GM23248 (cell line): ENCODE measurements around the gene USP17L21. TPM values are rescaled to one million over a fixed set of nuclear protein-coding genes. Genes with fewer than 3 reads are reported as not detected.
"Not testable (repeated sequence)": the region's sequence is repeated elsewhere in the genome, so short reads cannot be mapped to it uniquely, and the experiment has no call there.

ENCODE experiments used
- DNase-seq: peaks from one replicate; pipeline ENCODE4 v3.0.0-alpha.2; 2015
- H2AFZ ChIP-seq: fragments of 200-600 bp; sonication (generic); 2 replicates; pipeline ENCODE4 v1.6.1; 2016; ENCODE audit warnings: antibody characterized with exemption
- H3F3A ChIP-seq: fragments of 200-600 bp; sonication (generic); 2 replicates; pipeline ENCODE4 v1.6.1; 2016; ENCODE audit warnings: mild to moderate bottlenecking, antibody characterized with exemption, mixed run types; ENCODE audit not compliant: insufficient read depth
- H3K27ac ChIP-seq: fragments of 200-600 bp; sonication (generic); 2 replicates; pipeline ENCODE4 v1.5.1; 2016; ENCODE audit warnings: mild to moderate bottlenecking
- H3K27me3 ChIP-seq: fragments of 200-600 bp; sonication (generic); replicated peaks from 2 replicates; pipeline ENCODE4 v1.6.1; 2016; ENCODE audit warnings: mild to moderate bottlenecking; ENCODE audit not compliant: insufficient read depth
- H3K36me3 ChIP-seq: fragments of 200-600 bp; sonication (generic); 2 replicates; pipeline ENCODE4 v1.6.1; 2016; ENCODE audit warnings: low read depth, mild to moderate bottlenecking
- H3K4me1 ChIP-seq: fragments of 200-600 bp; sonication (generic); 2 replicates; pipeline ENCODE4 v1.6.1; 2016; ENCODE audit warnings: mild to moderate bottlenecking; ENCODE audit not compliant: insufficient read depth
- H3K4me2 ChIP-seq: fragments of 200-600 bp; sonication (generic); one replicate; pipeline ENCODE4 v1.6.1; 2016; ENCODE audit warnings: mild to moderate bottlenecking; ENCODE audit not compliant: unreplicated experiment
- H3K4me3 ChIP-seq: fragments of 200-600 bp; sonication (generic); 2 replicates; pipeline ENCODE4 v1.5.1; 2016; ENCODE audit warnings: mild to moderate bottlenecking
- H3K79me2 ChIP-seq: fragments of 200-600 bp; sonication (generic); 2 replicates; pipeline ENCODE4 v1.6.1; 2016; ENCODE audit warnings: mild to moderate bottlenecking; ENCODE audit not compliant: insufficient read depth
- H3K9ac ChIP-seq: fragments of 200-600 bp; sonication (generic); 2 replicates; pipeline ENCODE4 v1.6.1; 2016; ENCODE audit warnings: mild to moderate bottlenecking
- H3K9me2 ChIP-seq: fragments of 200-600 bp; sonication (generic); 2 replicates; pipeline ENCODE4 v1.6.1; 2016; ENCODE audit warnings: mixed run types, mild to moderate bottlenecking, moderate library complexity; ENCODE audit not compliant: insufficient read depth
- H3K9me3 ChIP-seq: fragments of 200-600 bp; sonication (generic); one replicate; pipeline ENCODE4 v1.6.1; 2017; ENCODE audit warnings: low read depth
- H4K20me1 ChIP-seq: fragments of 200-600 bp; sonication (generic); 2 replicates; pipeline ENCODE4 v1.6.0; 2016; ENCODE audit not compliant: insufficient read depth
- WGBS, 2 experiments: methylation state at CpG; one replicate each; pipeline ENCODE4 v1.1.6; 2015 to 2017; ENCODE audit warnings: low lambda C conversion rate in 2 of 2, low coverage in 1 of 2; ENCODE audit errors: missing lambda C conversion rate in 2 of 2; 5-methylcytosine and 5-hydroxymethylcytosine counted together
- in situ Hi-C: fragments of 300-500 bp; cut with MboI; formaldehyde crosslinking; loops from 2 replicates; pipeline ENCODE4 v1.15.0; 2020
- polyA plus RNA-seq: library from polyadenylated mRNA; unstranded; fragments of >200 nt; fragmentation: Nextera tagmentation; extraction: Ambion mirVana; gene quantifications from 2 replicates; pipeline ENCODE4 v1.2.1, GENCODE V29; 2016
- total RNA-seq: library from RNA; depleted of rRNA; stranded (reverse); fragments of >200 nt; shearing (Covaris generic); gene quantifications from 2 replicates; pipeline ENCODE4 v1.2.3, GENCODE V29; 2014; rRNA removed

USP17L21 gene
- not detected in 2 replicates for total RNA-seq
- polyA plus RNA-seq = not detected in 2 replicates

DNA sequence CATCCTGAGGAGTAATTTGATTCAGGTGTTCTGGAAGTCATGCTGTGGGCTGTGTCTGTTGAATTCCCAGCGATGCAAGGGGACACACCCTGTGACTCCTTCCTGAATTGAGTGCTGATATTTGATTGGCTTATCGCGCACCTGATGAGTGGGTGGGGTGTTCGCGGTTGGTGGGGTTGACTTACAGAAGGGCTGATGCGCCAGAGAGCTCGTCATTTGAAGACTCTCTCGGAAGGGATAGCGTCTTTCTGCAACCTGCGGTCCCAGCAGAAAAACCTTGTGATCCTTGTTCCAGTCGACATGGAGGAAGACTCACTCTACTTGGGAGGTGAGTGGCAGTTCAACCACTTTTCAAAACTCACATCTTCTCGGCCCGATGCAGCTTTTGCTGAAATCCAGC, at the start of gene USP17L21:
Gene USP17L21, plus strand, starts transcription at position 301 of the 400 bp plus-strand sequence. Its CDS starts 0 bp downstream, at position 301.
- H3K4me3 ChIP-seq, H2AFZ ChIP-seq, H3K36me3 ChIP-seq, H3F3A ChIP-seq, H3K4me1 ChIP-seq, H3K27ac ChIP-seq, DNase-seq, H4K20me1 ChIP-seq, H3K27me3 ChIP-seq, H3K9me2 ChIP-seq, H3K4me2 ChIP-seq, H3K9me3 ChIP-seq, in situ Hi-C loops, H3K79me2 ChIP-seq, H3K9ac ChIP-seq: not testable (repeated sequence)
- no CpG with 5 or more reads among the region's 13 CpGs for WGBS, 2 experiments

DNA sequence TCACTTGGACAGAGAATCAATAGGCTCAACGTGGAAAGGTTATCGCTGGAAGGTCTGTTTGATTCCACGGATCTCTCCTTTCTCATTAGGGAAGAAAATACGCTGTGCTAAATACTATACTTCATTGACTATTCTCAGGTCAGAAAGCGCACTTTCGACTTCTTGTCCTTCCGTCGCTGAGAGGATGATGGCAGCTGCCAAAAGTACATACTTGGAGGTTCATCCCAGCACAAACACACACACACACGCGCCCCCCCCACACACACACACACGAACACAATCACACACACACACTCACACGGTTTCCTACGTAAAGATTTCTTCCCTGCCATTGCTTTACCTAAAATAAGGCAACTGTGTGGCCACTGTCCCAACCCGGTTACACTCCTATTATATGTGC, 48.0 kb upstream of the USP17L21 start:
- H3K9me3 ChIP-seq, H3K9me2 ChIP-seq, H3K4me1 ChIP-seq, H3K4me3 ChIP-seq, H3F3A ChIP-seq, H3K9ac ChIP-seq, in situ Hi-C loops, H3K36me3 ChIP-seq, DNase-seq, H3K79me2 ChIP-seq, H4K20me1 ChIP-seq, H2AFZ ChIP-seq, H3K4me2 ChIP-seq, H3K27ac ChIP-seq, H3K27me3 ChIP-seq: not testable (repeated sequence)
- WGBS, 2 experiments = 49 to 59% methylated on average over 9 to 12 of the region's 14 CpGs

DNA sequence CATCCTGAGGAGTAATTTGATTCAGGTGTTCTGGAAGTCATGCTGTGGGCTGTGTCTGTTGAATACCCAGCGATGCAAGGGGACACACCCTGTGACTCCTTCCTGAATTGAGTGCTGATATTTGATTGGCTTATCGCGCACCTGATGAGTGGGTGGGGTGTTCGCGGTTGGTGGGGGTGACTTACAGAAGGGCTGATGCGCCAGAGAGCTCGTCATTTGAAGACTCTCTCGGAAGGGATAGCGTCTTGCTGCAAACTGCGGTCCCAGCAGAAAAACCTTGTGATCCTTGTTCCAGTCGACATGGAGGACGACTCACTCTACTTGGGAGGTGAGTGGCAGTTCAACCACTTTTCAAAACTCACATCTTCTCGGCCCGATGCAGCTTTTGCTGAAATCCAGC, 47.6 kb upstream of the USP17L21 start, which contains the start of gene USP17L11:
Gene USP17L11, plus strand, starts transcription at position 301 of the 400 bp plus-strand sequence. Its CDS starts 0 bp downstream, at position 301.
- H3K4me1 ChIP-seq, H3K9ac ChIP-seq, H2AFZ ChIP-seq, DNase-seq, H3K9me3 ChIP-seq, H4K20me1 ChIP-seq, H3F3A ChIP-seq, H3K4me3 ChIP-seq, H3K36me3 ChIP-seq, H3K27ac ChIP-seq, H3K9me2 ChIP-seq, H3K4me2 ChIP-seq, H3K79me2 ChIP-seq, in situ Hi-C loops, H3K27me3 ChIP-seq: not testable (repeated sequence)
- no CpG with 5 or more reads among the region's 14 CpGs for WGBS, 2 experiments

DNA sequence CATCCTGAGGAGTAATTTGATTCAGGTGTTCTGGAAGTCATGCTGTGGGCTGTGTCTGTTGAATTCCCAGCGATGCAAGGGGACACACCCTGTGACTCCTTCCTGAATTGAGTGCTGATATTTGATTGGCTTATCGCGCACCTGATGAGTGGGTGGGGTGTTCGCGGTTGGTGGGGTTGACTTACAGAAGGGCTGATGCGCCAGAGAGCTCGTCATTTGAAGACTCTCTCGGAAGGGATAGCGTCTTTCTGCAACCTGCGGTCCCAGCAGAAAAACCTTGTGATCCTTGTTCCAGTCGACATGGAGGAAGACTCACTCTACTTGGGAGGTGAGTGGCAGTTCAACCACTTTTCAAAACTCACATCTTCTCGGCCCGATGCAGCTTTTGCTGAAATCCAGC, 42.8 kb upstream of the USP17L21 start, which contains the start of gene USP17L12:
Gene USP17L12, plus strand, starts transcription at position 301 of the 400 bp plus-strand sequence. Its CDS starts 0 bp downstream, at position 301.
- H3K9ac ChIP-seq, H3K9me3 ChIP-seq, H3K9me2 ChIP-seq, H3K36me3 ChIP-seq, H3K4me3 ChIP-seq, DNase-seq, H3K4me2 ChIP-seq, H2AFZ ChIP-seq, in situ Hi-C loops, H3F3A ChIP-seq, H4K20me1 ChIP-seq, H3K27me3 ChIP-seq, H3K79me2 ChIP-seq, H3K27ac ChIP-seq, H3K4me1 ChIP-seq: not testable (repeated sequence)
- WGBS, 2 experiments = no CpG with 5 or more reads among the region's 13 CpGs

DNA sequence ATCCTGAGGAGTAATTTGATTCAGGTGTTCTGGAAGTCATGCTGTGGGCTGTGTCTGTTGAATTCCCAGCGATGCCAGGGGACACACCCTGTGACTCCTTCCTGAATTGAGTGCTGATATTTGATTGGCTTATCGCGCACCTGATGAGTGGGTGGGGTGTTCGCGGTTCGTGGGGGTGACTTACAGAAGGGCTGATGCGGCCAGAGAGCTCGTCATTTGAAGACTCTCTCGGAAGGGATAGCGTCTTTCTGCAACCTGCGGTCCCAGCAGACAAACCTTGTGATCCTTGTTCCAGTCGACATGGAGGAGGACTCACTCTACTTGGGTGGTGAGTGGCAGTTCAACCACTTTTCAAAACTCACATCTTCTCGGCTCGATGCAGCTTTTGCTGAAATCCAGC, 38.1 kb upstream of the USP17L21 start, which contains the start of gene USP17L13:
Gene USP17L13, plus strand, starts transcription at position 301 of the 400 bp plus-strand sequence. Its CDS starts 0 bp downstream, at position 301.
- DNase-seq, H3K9me2 ChIP-seq, H3K36me3 ChIP-seq, H3K79me2 ChIP-seq, H3K9me3 ChIP-seq, H3K9ac ChIP-seq, H3K4me2 ChIP-seq, H4K20me1 ChIP-seq, H3K4me1 ChIP-seq, H2AFZ ChIP-seq, H3K27ac ChIP-seq, H3K27me3 ChIP-seq, H3F3A ChIP-seq, in situ Hi-C loops, H3K4me3 ChIP-seq: not testable (repeated sequence)
- no CpG with 5 or more reads among the region's 14 CpGs for WGBS, 2 experiments

DNA sequence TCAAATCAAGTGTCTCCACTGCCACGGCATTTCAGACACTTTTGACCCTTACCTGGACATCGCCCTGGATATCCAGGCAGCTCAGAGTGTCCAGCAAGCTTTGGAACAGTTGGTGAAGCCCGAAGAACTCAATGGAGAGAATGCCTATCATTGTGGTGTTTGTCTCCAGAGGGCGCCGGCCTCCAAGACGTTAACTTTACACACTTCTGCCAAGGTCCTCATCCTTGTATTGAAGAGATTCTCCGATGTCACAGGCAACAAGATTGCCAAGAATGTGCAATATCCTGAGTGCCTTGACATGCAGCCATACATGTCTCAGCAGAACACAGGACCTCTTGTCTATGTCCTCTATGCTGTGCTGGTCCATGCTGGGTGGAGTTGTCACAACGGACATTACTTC, 32.4 kb upstream of the USP17L21 start:
- DNase-seq, H3K9ac ChIP-seq, in situ Hi-C loops, H3K27me3 ChIP-seq, H3K4me3 ChIP-seq, H3K4me2 ChIP-seq, H3K9me3 ChIP-seq, H3K79me2 ChIP-seq, H3K36me3 ChIP-seq, H3K4me1 ChIP-seq, H4K20me1 ChIP-seq, H2AFZ ChIP-seq, H3F3A ChIP-seq, H3K27ac ChIP-seq, H3K9me2 ChIP-seq: not testable (repeated sequence)
- 47 to 53% methylated on average over 5 of the region's 8 CpGs for WGBS, 2 experiments

- H3K4me1 ChIP-seq, in situ Hi-C loops, H3K9me3 ChIP-seq, H3K9ac ChIP-seq, H3K36me3 ChIP-seq, H3K27me3 ChIP-seq, DNase-seq, H4K20me1 ChIP-seq, H3K9me2 ChIP-seq, H3K4me3 ChIP-seq, H3F3A ChIP-seq, H3K79me2 ChIP-seq, H3K4me2 ChIP-seq, H2AFZ ChIP-seq, H3K27ac ChIP-seq: not testable (repeated sequence)
- no CpG with 5 or more reads among the region's 15 CpGs for WGBS, 2 experiments
Observed at GRCh38 chr4:9234085-9234484, 28.6 kb upstream of the USP17L21 start, which contains the start of gene USP17L15. Gene USP17L15, plus strand, starts transcription at chr4:9234385. Its CDS starts 0 bp downstream, at chr4:9234385.

DNA sequence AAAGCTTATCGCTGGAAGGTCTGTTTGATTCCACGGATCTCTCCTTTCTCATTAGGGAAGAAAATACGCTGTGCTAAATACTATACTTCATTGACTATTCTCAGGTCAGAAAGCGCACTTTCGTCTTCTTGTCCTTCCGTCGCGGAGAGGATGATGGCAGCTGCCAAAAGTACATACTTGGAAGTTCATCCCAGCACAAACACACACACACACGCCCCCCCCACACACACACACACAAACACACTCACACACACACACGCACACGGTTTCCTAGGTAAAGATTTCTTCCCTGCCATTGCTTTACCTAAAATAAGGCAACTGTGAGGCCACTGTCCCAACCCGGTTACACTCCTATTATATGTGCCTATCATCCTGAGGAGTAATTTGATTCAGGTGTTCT, 24.2 kb upstream of the USP17L21 start:
- H3K36me3 ChIP-seq, H3K27ac ChIP-seq, H3K9ac ChIP-seq, H2AFZ ChIP-seq, H3K79me2 ChIP-seq, H3K4me1 ChIP-seq, H3K9me3 ChIP-seq, DNase-seq, H3K4me2 ChIP-seq, H3K4me3 ChIP-seq, H3K27me3 ChIP-seq, H3F3A ChIP-seq, H3K9me2 ChIP-seq, H4K20me1 ChIP-seq, in situ Hi-C loops: not testable (repeated sequence)
- 40% methylated on average over 3 to 4 of the region's 12 CpGs for WGBS, 2 experiments
